NB4 (cell line): ENCODE measurements around the gene BAHCC1.
A peak's percentile ranks its signal among the peaks of the same experiment; 100 is the strongest.

Experiments used
- DNase-seq: peaks from one replicate; pipeline ENCODE4 v3.0.0; 2010; ENCODE audit warnings: low read depth
- H3K4me3 ChIP-seq: one replicate; pipeline ENCODE4 v1.5.1; 2011; ENCODE audit warnings: mild to moderate bottlenecking, low read depth, low read length, moderate library complexity
- CTCF ChIP-seq: IDR thresholded peaks from one replicate; pipeline ENCODE4 v1.5.1; 2012; ENCODE audit warnings: low read depth, low read length
- MAX ChIP-seq: IDR thresholded peaks from 2 replicates; pipeline ENCODE4 v1.6.1; 2011; ENCODE audit warnings: low read depth, low read length
- MYC ChIP-seq: IDR thresholded peaks from 2 replicates; pipeline ENCODE4 v1.6.1; 2011; ENCODE audit warnings: low read depth, low read length
- POLR2A ChIP-seq: IDR thresholded peaks from 2 replicates; pipeline ENCODE4 v1.6.1; 2011; ENCODE audit warnings: mild to moderate bottlenecking; ENCODE audit not compliant: insufficient read length; ENCODE audit errors: extremely low read depth

Gene BAHCC1

GRCh38 chr17:81384929-81385319 is 10.3 kb upstream of the BAHCC1 start:
- no peak for TF ChIP-seq POLR2A
- no peak for TF ChIP-seq MAX
- no peak for TF ChIP-seq MYC
- TF ChIP-seq CTCF, result no peak
- no peak for DNase-seq
- no peak overlapping the region for H3K4me3 ChIP-seq

GRCh38 chr17:81385320-81386111 is 9.7 kb upstream of the BAHCC1 start:
- no peak overlapping the region for H3K4me3 ChIP-seq
- DNase-seq, result no peak
- no peak for TF ChIP-seq MAX
- no peak for TF ChIP-seq CTCF
- TF ChIP-seq POLR2A, result no peak
- no peak for TF ChIP-seq MYC

GRCh38 chr17:81386141-81386645 is 9.1 kb upstream of the BAHCC1 start:
- DNase-seq, result no peak
- no peak overlapping the region for H3K4me3 ChIP-seq
- TF ChIP-seq CTCF, result no peak
- TF ChIP-seq MYC, result no peak
- no peak for TF ChIP-seq MAX
- no peak for TF ChIP-seq POLR2A

GRCh38 chr17:81386646-81387099 is 8.6 kb upstream of the BAHCC1 start:
- TF ChIP-seq MAX (no peak), POLR2A (no peak), MYC (no peak), CTCF (no peak)
- H3K4me3 ChIP-seq, result no peak overlapping the region
- DNase-seq, result peak; percentile 38

GRCh38 chr17:81387100-81388090 is 7.9 kb upstream of the BAHCC1 start:
- DNase-seq, result peak; percentile 78
- TF ChIP-seq MYC (no peak), MAX (no peak), CTCF (no peak), POLR2A (peak; percentile 15)
- H3K4me3 ChIP-seq, result peak overlapping the region; percentile 38
